GM12891 (cell line): ENCODE data around the gene CSNK2A3.

Experiments used
- POLR2A ChIP-seq: IDR thresholded peaks from 2 replicates; pipeline ENCODE4 v1.6.1; 2011; ENCODE audit warnings: low read depth, low read length, control low read depth
- POLR2AphosphoS5 ChIP-seq: IDR thresholded peaks from 2 replicates; pipeline ENCODE4 v1.6.1; 2011; ENCODE audit warnings: low read depth, low read length, control low read depth
- TAF1 ChIP-seq: IDR thresholded peaks from 2 replicates; pipeline ENCODE4 v1.6.1; 2011; ENCODE audit warnings: low read depth, low read length, control low read depth

GRCh38 chr11:11374358-11375148, 21.5 kb upstream of the CSNK2A3 start:
- TF ChIP-seq POLR2A (no peak), TAF1 (no peak), POLR2AphosphoS5 (no peak)
